Choroid plexus epithelial cell (primary cell): ENCODE data around the gene ABCA13.

Experiments
- DNase-seq: peaks from one replicate; pipeline ENCODE4 v3.0.0-alpha.2; 2010; ENCODE audit warnings: low read depth
- H3K4me3 ChIP-seq: 2 replicates; pipeline ENCODE4 v1.5.1; 2011; ENCODE audit warnings: low read depth, mild to moderate bottlenecking, control low read depth, low read length, moderate library complexity
- CTCF ChIP-seq: conservative IDR thresholded peaks from 2 replicates; pipeline ENCODE4 v1.5.1; 2011; ENCODE audit warnings: low read depth, mild to moderate bottlenecking, control low read depth, inconsistent platforms, low read length, moderate library complexity

The ABCA13 gene

GRCh38 chr7:48387932-48388331 is 216.7 kb downstream of the ABCA13 start:
- no peak for DNase-seq
- no peak for TF ChIP-seq CTCF
- no peak overlapping the region for H3K4me3 ChIP-seq

- TF ChIP-seq CTCF = no peak
- no peak overlapping the region for H3K4me3 ChIP-seq
- DNase-seq = no peak
Observed at GRCh38 chr7:48388911-48389310, 217.7 kb downstream of the ABCA13 start.

- no peak overlapping the region for H3K4me3 ChIP-seq
- no peak for TF ChIP-seq CTCF
- peak; percentile 87 for DNase-seq
Observed at GRCh38 chr7:48389977-48390376, 218.7 kb downstream of the ABCA13 start.

DNA sequence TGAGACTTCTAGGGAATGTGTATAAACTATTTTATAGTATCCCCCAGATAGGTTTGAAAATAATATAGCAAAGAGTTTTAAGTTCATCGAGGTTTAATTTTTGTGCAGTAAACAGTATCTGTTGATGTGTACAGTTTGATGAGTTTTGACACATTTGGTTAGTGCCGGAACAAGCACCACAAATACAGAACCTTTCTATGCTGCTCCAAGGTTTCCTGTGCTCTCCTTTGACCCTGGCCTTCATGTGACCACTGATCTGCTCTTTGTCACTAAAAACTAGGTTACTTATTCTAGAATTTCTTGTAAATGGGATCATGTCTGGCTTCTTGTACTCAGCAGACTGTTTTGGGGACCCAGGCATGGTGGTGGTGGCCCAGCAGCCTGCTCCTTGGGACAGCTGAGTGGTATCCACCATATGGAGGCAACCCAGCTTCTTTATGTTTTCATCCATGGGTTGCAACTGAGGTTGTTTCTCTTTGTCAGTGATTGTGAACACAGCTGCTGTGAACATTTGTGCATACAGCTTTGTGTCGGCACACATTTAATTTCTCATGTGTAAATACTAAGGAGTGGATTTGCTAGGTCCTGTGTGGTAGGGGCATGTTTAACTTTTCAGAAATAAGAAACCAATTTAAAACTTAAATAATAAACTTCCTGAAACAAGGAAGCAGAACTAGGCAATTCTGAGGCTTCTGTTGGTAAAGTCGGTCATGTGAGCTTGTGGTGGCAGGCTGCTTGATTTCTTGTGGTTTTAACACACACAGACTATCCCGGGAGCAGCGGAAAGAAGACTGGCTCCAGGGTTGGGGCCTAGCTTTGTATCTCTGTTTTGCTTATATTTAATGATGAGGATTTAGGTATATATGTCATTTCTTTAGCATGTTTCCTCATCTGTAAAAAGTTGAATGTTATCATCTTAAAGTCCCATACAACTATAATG is 219.4 kb downstream of the ABCA13 start:
- H3K4me3 ChIP-seq = no peak overlapping the region
- no peak for TF ChIP-seq CTCF
- DNase-seq = peak; percentile 45

GRCh38 chr7:48398191-48398590 is 226.9 kb downstream of the ABCA13 start:
- no peak for TF ChIP-seq CTCF
- H3K4me3 ChIP-seq = no peak overlapping the region
- DNase-seq = no peak

GRCh38 chr7:48402721-48403120 is 231.5 kb downstream of the ABCA13 start:
- no peak overlapping the region for H3K4me3 ChIP-seq
- TF ChIP-seq CTCF = no peak
- no peak for DNase-seq

- no peak for TF ChIP-seq CTCF
- DNase-seq = no peak
- H3K4me3 ChIP-seq = no peak overlapping the region
Observed at GRCh38 chr7:48408731-48409130, 237.5 kb downstream of the ABCA13 start.
